HL-60 (cell line): Measurements from ENCODE around the gene MELK.

Source experiments
- TF ChIP-seq, protein P1 (sequence below): IDR thresholded peaks from one replicate; pipeline ENCODE4 v1.5.1; 2011; ENCODE audit warnings: low read length, control low read depth, inconsistent platforms; ENCODE audit not compliant: insufficient read depth
- TF ChIP-seq, protein P2 (sequence below): IDR thresholded peaks from 2 replicates; pipeline ENCODE4 v1.6.1; 2012; ENCODE audit warnings: low read depth; ENCODE audit not compliant: insufficient replicate concordance

DNA sequence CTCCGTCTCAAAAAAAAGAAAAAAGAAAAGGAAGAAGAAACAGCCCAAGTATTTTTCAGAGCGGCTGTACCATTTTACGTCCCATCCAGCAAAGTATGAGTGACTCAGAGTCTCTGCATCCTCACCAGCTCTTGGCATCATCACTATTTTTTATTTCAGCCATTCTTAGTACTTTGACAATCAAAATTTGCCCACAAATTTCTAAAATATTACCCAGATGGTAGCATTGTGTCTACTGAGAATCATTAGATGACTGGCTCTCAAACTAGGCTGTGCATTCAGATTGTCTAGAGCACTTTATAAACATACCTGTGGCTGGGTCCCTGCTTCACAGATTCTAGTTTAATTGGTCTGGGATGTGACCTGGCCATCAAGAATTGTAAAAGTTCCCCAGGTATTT lies 21.6 kb upstream of the MELK start:
- TF ChIP-seq, protein P1, sequence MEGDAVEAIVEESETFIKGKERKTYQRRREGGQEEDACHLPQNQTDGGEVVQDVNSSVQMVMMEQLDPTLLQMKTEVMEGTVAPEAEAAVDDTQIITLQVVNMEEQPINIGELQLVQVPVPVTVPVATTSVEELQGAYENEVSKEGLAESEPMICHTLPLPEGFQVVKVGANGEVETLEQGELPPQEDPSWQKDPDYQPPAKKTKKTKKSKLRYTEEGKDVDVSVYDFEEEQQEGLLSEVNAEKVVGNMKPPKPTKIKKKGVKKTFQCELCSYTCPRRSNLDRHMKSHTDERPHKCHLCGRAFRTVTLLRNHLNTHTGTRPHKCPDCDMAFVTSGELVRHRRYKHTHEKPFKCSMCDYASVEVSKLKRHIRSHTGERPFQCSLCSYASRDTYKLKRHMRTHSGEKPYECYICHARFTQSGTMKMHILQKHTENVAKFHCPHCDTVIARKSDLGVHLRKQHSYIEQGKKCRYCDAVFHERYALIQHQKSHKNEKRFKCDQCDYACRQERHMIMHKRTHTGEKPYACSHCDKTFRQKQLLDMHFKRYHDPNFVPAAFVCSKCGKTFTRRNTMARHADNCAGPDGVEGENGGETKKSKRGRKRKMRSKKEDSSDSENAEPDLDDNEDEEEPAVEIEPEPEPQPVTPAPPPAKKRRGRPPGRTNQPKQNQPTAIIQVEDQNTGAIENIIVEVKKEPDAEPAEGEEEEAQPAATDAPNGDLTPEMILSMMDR = no peak
- TF ChIP-seq, protein P2, sequence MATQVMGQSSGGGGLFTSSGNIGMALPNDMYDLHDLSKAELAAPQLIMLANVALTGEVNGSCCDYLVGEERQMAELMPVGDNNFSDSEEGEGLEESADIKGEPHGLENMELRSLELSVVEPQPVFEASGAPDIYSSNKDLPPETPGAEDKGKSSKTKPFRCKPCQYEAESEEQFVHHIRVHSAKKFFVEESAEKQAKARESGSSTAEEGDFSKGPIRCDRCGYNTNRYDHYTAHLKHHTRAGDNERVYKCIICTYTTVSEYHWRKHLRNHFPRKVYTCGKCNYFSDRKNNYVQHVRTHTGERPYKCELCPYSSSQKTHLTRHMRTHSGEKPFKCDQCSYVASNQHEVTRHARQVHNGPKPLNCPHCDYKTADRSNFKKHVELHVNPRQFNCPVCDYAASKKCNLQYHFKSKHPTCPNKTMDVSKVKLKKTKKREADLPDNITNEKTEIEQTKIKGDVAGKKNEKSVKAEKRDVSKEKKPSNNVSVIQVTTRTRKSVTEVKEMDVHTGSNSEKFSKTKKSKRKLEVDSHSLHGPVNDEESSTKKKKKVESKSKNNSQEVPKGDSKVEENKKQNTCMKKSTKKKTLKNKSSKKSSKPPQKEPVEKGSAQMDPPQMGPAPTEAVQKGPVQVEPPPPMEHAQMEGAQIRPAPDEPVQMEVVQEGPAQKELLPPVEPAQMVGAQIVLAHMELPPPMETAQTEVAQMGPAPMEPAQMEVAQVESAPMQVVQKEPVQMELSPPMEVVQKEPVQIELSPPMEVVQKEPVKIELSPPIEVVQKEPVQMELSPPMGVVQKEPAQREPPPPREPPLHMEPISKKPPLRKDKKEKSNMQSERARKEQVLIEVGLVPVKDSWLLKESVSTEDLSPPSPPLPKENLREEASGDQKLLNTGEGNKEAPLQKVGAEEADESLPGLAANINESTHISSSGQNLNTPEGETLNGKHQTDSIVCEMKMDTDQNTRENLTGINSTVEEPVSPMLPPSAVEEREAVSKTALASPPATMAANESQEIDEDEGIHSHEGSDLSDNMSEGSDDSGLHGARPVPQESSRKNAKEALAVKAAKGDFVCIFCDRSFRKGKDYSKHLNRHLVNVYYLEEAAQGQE = no peak
